Gastrocnemius medialis (tissue), 4 donors: Measurements from ENCODE around the gene ADCY5. TPM values are rescaled to one million over a fixed set of nuclear protein-coding genes. Genes with fewer than 3 reads are reported as not detected.

Experiments used
- ATAC-seq, 2 donors: fragments of 150-250 bp; one replicate each; pipeline ENCODE4 v1.9.1; 2016
- DNase-seq, 2 donors: peaks; one replicate each; pipeline ENCODE4 v3.0.0-alpha.2; 2019
- H3K27ac ChIP-seq, 4 donors: fragments of 200-600 bp; sonication (generic); 1 replicate in 1 of 4; 2 replicates in 3 of 4; pipeline ENCODE4 v1.5.1; 2016 to 2018; ENCODE audit warnings: mild to moderate bottlenecking in 2 of 4, moderate library complexity in 1 of 4
- H3K27me3 ChIP-seq, 3 donors: fragments of 200-600 bp; sonication (generic) in 2 of 3; 1 replicate in 1 of 3; 2 replicates in 2 of 3; pipeline versions ENCODE4 v1.5.1 to v1.6.0; 2016 to 2019; ENCODE audit warnings: mild to moderate bottlenecking in 1 of 3, moderate library complexity in 1 of 3
- H3K36me3 ChIP-seq, 2 donors: fragments of 200-600 bp; sonication (generic) in 1 of 2; one replicate each; pipeline ENCODE4 v1.5.1; 2017 to 2018
- H3K4me1 ChIP-seq, 2 donors: fragments of 200-600 bp; sonication (generic) in 1 of 2; one replicate each; pipeline ENCODE4 v1.5.1; 2016 to 2017; ENCODE audit warnings: mild to moderate bottlenecking in 2 of 2
- H3K4me3 ChIP-seq, 4 donors: fragments of 200-600 bp; sonication (generic) in 3 of 4; 1 replicate in 1 of 4; 2 replicates in 3 of 4; pipeline ENCODE4 v1.5.1; 2016 to 2019; ENCODE audit warnings: mild to moderate bottlenecking in 2 of 4
- H3K9me3 ChIP-seq, 3 donors: fragments of 200-600 bp; sonication (generic) in 2 of 3; 1 replicate in 1 of 3; 2 replicates in 2 of 3; pipeline ENCODE4 v1.5.1; 2016 to 2019
- CTCF ChIP-seq, 5 experiments: fragments of 450-650 bp in 3 of 5; fragments of 200-600 bp in 2 of 5; sonication (generic) in 2 of 5; IDR thresholded peaks in 4 of 5; conservative IDR thresholded peaks in 1 of 5; 1 replicate in 4 of 5; 2 replicates in 1 of 5; pipeline ENCODE4 v1.5.1; 2016 to 2019; ENCODE audit warnings: antibody characterized with exemption in 5 of 5, mild to moderate bottlenecking in 3 of 5, moderate library complexity in 3 of 5
- POLR2A ChIP-seq, 2 donors: fragments of 450-650 bp; IDR thresholded peaks; one replicate each; pipeline ENCODE4 v1.6.1; 2017; ENCODE audit warnings: antibody characterized with exemption in 2 of 2, mild to moderate bottlenecking in 2 of 2, moderate library complexity in 2 of 2
- in situ Hi-C, 4 donors: fragments of 200-750 bp; cut with MboI; loops; one replicate each; pipeline versions ENCODE4 v1.15.0 to v1.8.0; 2017; ENCODE audit warnings: low sequenced_read_pairs in 4 of 4
- intact Hi-C: fragments of 100-400 bp; cut with DNase I; formaldehyde crosslinking; loops from one replicate; pipeline ENCODE4 v1.15.1; 2023; ENCODE audit warnings: low total_unique reads
- total RNA-seq, 4 donors: library from RNA; depleted of rRNA; stranded (reverse); fragments of >200 nt; gene quantifications; one replicate each; pipeline versions ENCODE4 v1.1.0 to v1.2.3, GENCODE V29; 2016

Gene ADCY5
- total RNA-seq, 4 donors from 2014 or later, result 1.0 to 6.4 (median 4.3) TPM

- TF ChIP-seq POLR2A (IDR thresholded peaks at IDR 0.05) (no peak), CTCF (IDR thresholded peaks at IDR 0.05 in 4 of 5, conservative IDR thresholded peaks at IDR 0.05 in 1 of 5) (no peak)
- no peaks in the 10 kb centered on the region for H3K27me3 ChIP-seq
- H3K27ac ChIP-seq, result no peak overlapping the region
- no peak overlapping the region for H3K4me3 ChIP-seq
- ATAC-seq (no peak), DNase-seq (no peak)
- in situ Hi-C loops (loop anchor here (5.0 to 25.0 kb wide), 3 partner anchors 162 to 232 kb away; no protein-coding TSS in a partner anchor), intact Hi-C loops (no loop called here)
- no peaks in the 10 kb centered on the region for H3K4me1 ChIP-seq
- no peaks in the 10 kb centered on the region for H3K36me3 ChIP-seq
- H3K9me3 ChIP-seq, result no peaks in the 10 kb centered on the region
These were observed 123.8 kb downstream of the ADCY5 start for GRCh38 chr3:123324880-123325765.

- Histone ChIP-seq H3K4me3 (no peak overlapping the region), H3K36me3 (no peaks in the 10 kb centered on the region), H3K9me3 (no peaks in the 10 kb centered on the region), H3K4me1 (no peaks in the 10 kb centered on the region), H3K27ac (no peak overlapping the region), H3K27me3 (no peaks in the 10 kb centered on the region)
- no peak for TF ChIP-seq POLR2A (IDR thresholded peaks at IDR 0.05)
- TF ChIP-seq CTCF (IDR thresholded peaks at IDR 0.05 in 4 of 5, conservative IDR thresholded peaks at IDR 0.05 in 1 of 5), result no peak
- in situ Hi-C loops, result no loop called here
- ATAC-seq, result no peak
- DNase-seq, result no peak
- intact Hi-C loops, result no loop called here
These were observed 125.1 kb downstream of the ADCY5 start for GRCh38 chr3:123323781-123324180.

GRCh38 chr3:123322866-123323265 lies 126.0 kb downstream of the ADCY5 start:
- TF ChIP-seq CTCF (IDR thresholded peaks at IDR 0.05 in 4 of 5, conservative IDR thresholded peaks at IDR 0.05 in 1 of 5) (no peak), POLR2A (IDR thresholded peaks at IDR 0.05) (no peak)
- in situ Hi-C loops (no loop called here), intact Hi-C loops (no loop called here)
- no peak for ATAC-seq
- no peak overlapping the region for H3K27ac ChIP-seq
- H3K27me3 ChIP-seq, result no peaks in the 10 kb centered on the region
- H3K9me3 ChIP-seq, result no peaks in the 10 kb centered on the region
- no peak for DNase-seq
- H3K36me3 ChIP-seq, result no peaks in the 10 kb centered on the region
- no peaks in the 10 kb centered on the region for H3K4me1 ChIP-seq
- no peak overlapping the region for H3K4me3 ChIP-seq

GRCh38 chr3:123321806-123322205 lies 127.1 kb downstream of the ADCY5 start:
- H3K4me3 ChIP-seq, result no peak overlapping the region
- DNase-seq, result no peak
- intact Hi-C loops (no loop called here), in situ Hi-C loops (no loop called here)
- no peaks in the 10 kb centered on the region for H3K4me1 ChIP-seq
- TF ChIP-seq POLR2A (IDR thresholded peaks at IDR 0.05), result no peak
- no peak for TF ChIP-seq CTCF (IDR thresholded peaks at IDR 0.05 in 4 of 5, conservative IDR thresholded peaks at IDR 0.05 in 1 of 5)
- H3K36me3 ChIP-seq, result no peaks in the 10 kb centered on the region
- H3K9me3 ChIP-seq, result no peaks in the 10 kb centered on the region
- ATAC-seq, result no peak
- no peak overlapping the region for H3K27ac ChIP-seq
- H3K27me3 ChIP-seq, result no peaks in the 10 kb centered on the region
